GM12878 (cell line): Measurements from ENCODE around the gene HLTF. TPM values are rescaled to one million over a fixed set of nuclear protein-coding genes. Genes with fewer than 3 reads are reported as not detected.

ENCODE experiments used
- ATAC-seq: fragments of 200-7000 bp; cut with Tn5 transposase; 3 replicates; pipeline ENCODE4 v1.9.1; 2020; ENCODE audit warnings: mild to moderate bottlenecking, moderate library complexity
- BruUV-seq: library from RNA; stranded (reverse); fragments of 400-500 nt; replicated peaks from 2 replicates; lab custom pipeline; 2021; lab: Mats Ljungman, UMichigan
- CTCF ChIA-PET: fragments of 300-600 bp; sonication (Branson Sonifier 250); formaldehyde crosslinking; extraction: SDS; loops from one replicate; lab custom pipeline; 2021; ENCODE audit warnings: inconsistent platforms; lab: Yijun Ruan, JAX
- POLR2A ChIA-PET: fragments of 350-600 bp; formaldehyde crosslinking; extraction: SDS; loops from one replicate; lab custom pipeline; 2021; ENCODE audit warnings: inconsistent platforms; lab: Charles Lee
- RAD21 ChIA-PET: fragments of 300-600 bp; sonication (Branson Sonifier 250); formaldehyde crosslinking; loops from one replicate; lab custom pipeline; 2023; ENCODE audit warnings: antibody characterized with exemption; ENCODE audit not compliant: unreplicated experiment; lab: Charles Lee
- SMC1A ChIA-PET: fragments of 300-600 bp; sonication (Branson Sonifier 250); formaldehyde crosslinking; loops from one replicate; lab custom pipeline; 2023; ENCODE audit not compliant: unreplicated experiment, uncharacterized antibody; lab: Charles Lee
- DNase-seq: peaks from one replicate; pipeline ENCODE4 v3.0.0-alpha.2; 2011; ENCODE audit warnings: low read depth, low spot score
- FAIRE-seq: peaks from 3 replicates; lab custom pipeline; 2011; peaks lifted over from hg19 to GRCh38; lab: Jason Lieb, UNC
- H2AFZ ChIP-seq: 2 replicates; pipeline ENCODE4 v1.6.0; 2011; ENCODE audit warnings: low read depth, low read length, control low read depth; ENCODE audit not compliant: control insufficient read depth
- H3K27ac ChIP-seq: 2 replicates; pipeline ENCODE4 v1.5.1; 2011; ENCODE audit warnings: control low read depth; ENCODE audit not compliant: control insufficient read depth, insufficient read depth
- H3K27me3 ChIP-seq, 2 experiments: replicated peaks in 1 of 2; 2 replicates each; pipeline versions ENCODE4 v1.6.0 to v1.6.1; 2011; ENCODE audit warnings: low read length in 1 of 2; ENCODE audit not compliant: control insufficient read depth in 2 of 2, insufficient read depth in 2 of 2
- H3K36me3 ChIP-seq, 2 experiments: 2 replicates each; pipeline ENCODE4 v1.5.1; 2011; ENCODE audit warnings: low read length in 1 of 2; ENCODE audit not compliant: control insufficient read depth in 2 of 2, insufficient read depth in 2 of 2
- H3K4me1 ChIP-seq: 2 replicates; pipeline ENCODE4 v1.6.1; 2011; ENCODE audit warnings: mild to moderate bottlenecking, low read length, moderate library complexity, mixed read lengths; ENCODE audit not compliant: control insufficient read depth, insufficient read depth
- H3K4me2 ChIP-seq: 2 replicates; pipeline ENCODE4 v1.6.0; 2011; ENCODE audit warnings: control low read depth; ENCODE audit not compliant: control insufficient read depth, insufficient read depth
- H3K4me3 ChIP-seq: fragments of 200-600 bp; sonication (generic); 2 replicates; pipeline ENCODE4 v1.5.1; 2016
- H3K79me2 ChIP-seq: 2 replicates; pipeline ENCODE4 v1.6.0; 2011; ENCODE audit warnings: low read length; ENCODE audit not compliant: control insufficient read depth, insufficient read depth
- H3K9ac ChIP-seq: 2 replicates; pipeline ENCODE4 v1.8.0; 2011; ENCODE audit warnings: low read length, control low read depth, mixed read lengths; ENCODE audit not compliant: control insufficient read depth, insufficient read depth
- H3K9me3 ChIP-seq: replicated peaks from 3 replicates; pipeline ENCODE4 v1.5.1; 2011; ENCODE audit warnings: mild to moderate bottlenecking, low read length; ENCODE audit not compliant: control insufficient read depth, insufficient read depth
- H4K20me1 ChIP-seq: 2 replicates; pipeline ENCODE4 v1.6.0; 2011; ENCODE audit not compliant: control insufficient read depth, insufficient read depth
- IKZF1 ChIP-seq: fragments of 450-650 bp; conservative IDR thresholded peaks from 2 replicates; pipeline ENCODE4 v1.6.1; 2017; ENCODE audit warnings: antibody characterized with exemption, mild to moderate bottlenecking
- IRF4 ChIP-seq: IDR thresholded peaks from 2 replicates; pipeline ENCODE4 v1.6.1; 2011; ENCODE audit warnings: low read depth, low read length
- RAD21 ChIP-seq: IDR thresholded peaks from 2 replicates; pipeline ENCODE4 v1.6.1; 2011; ENCODE audit warnings: mild to moderate bottlenecking, low read depth, low read length, moderate library complexity; ENCODE audit not compliant: insufficient read depth
- RB1 ChIP-seq: fragments of 450-650 bp; formaldehyde crosslinking; IDR thresholded peaks from 2 replicates; pipeline ENCODE4 v1.6.1; 2017; ENCODE audit warnings: mild to moderate bottlenecking, borderline replicate concordance
- RUNX3 ChIP-seq: IDR thresholded peaks from 2 replicates; pipeline ENCODE4 v1.6.1; 2012; ENCODE audit warnings: low read length, inconsistent platforms
- SIX5 ChIP-seq: IDR thresholded peaks from 2 replicates; pipeline ENCODE4 v1.6.1; 2011; ENCODE audit warnings: mild to moderate bottlenecking, low read depth, low read length, moderate library complexity; ENCODE audit not compliant: severe bottlenecking
- SMAD5 ChIP-seq: IDR thresholded peaks from 2 replicates; pipeline ENCODE4 v1.6.1; 2016; ENCODE audit warnings: antibody characterized with exemption, low read depth
- ZNF274 ChIP-seq: IDR thresholded peaks from one replicate; pipeline ENCODE4 v1.8.0; 2011; ENCODE audit not compliant: insufficient read length, insufficient read depth
- WGBS: methylation state at CpG from one replicate; pipeline ENCODE4 v1.1.6; 2016; ENCODE audit warnings: low lambda C conversion rate; ENCODE audit not compliant: insufficient replicate concordance, insufficient coverage; ENCODE audit errors: missing lambda C conversion rate; 5-methylcytosine and 5-hydroxymethylcytosine counted together
- in situ Hi-C: fragments of 300-500 bp; cut with MboI; formaldehyde crosslinking; loops from 9 replicates; pipeline ENCODE4 v1.14.3; 2018; ENCODE audit warnings: mixed read lengths
- intact Hi-C: fragments of 100-400 bp; cut with micrococcal nuclease; formaldehyde crosslinking; loops from one replicate; pipeline ENCODE4 v1.14.2; 2022; ENCODE audit not compliant: unreplicated experiment
- polyA plus RNA-seq, 11 experiments: library from polyadenylated mRNA; depleted of rRNA in 4 of 11; unstranded in 6 of 11; stranded (reverse) in 5 of 11; fragments of >200 nt; fragmentation: Nextera tagmentation in 4 of 11; fragmentation: Illumina TruSeq in 1 of 11; extraction: Ambion mirVana in 4 of 11; extraction: Trizol in 1 of 11; gene quantifications; 1 replicate in 1 of 11; 2 replicates in 10 of 11; pipeline versions ENCODE4 v1.2.1 to v1.2.3, GENCODE V29; 2011 to 2016; ENCODE audit warnings: inconsistent platforms in 2 of 11, missing spikeins in 2 of 11, low read depth in 1 of 11
- total RNA-seq, 4 experiments: library from RNA; depleted of rRNA in 3 of 4; stranded (reverse); fragments of >200 nt in 3 of 4; fragmentation: Illumina TruSeq in 1 of 4; extraction: Trizol in 1 of 4; gene quantifications; 2 replicates each; pipeline versions ENCODE4 v1.2.1 to v1.2.3, GENCODE V29; 2013 to 2021
- TF ChIP-seq, protein P1 (sequence below): IDR thresholded peaks from 2 replicates; pipeline ENCODE4 v1.6.1; 2012; ENCODE audit warnings: mild to moderate bottlenecking, low read depth, low read length
- TF ChIP-seq, protein P2 (sequence below): fragments of 450-650 bp; IDR thresholded peaks from 2 replicates; pipeline ENCODE4 v1.6.1; 2016; ENCODE audit warnings: mild to moderate bottlenecking
- TF ChIP-seq, protein P3 (sequence below): fragments of 450-650 bp; IDR thresholded peaks from 2 replicates; pipeline ENCODE4 v1.6.1; 2017; ENCODE audit warnings: mild to moderate bottlenecking, moderate library complexity
- TF ChIP-seq, protein P4 (sequence below): IDR thresholded peaks from 2 replicates; pipeline ENCODE4 v1.6.1; 2012; ENCODE audit warnings: low read length, inconsistent platforms

HLTF gene
- total and polyA plus RNA-seq, 10 of the 15 experiments (the other 5 are each of a cell fraction or from before 2014, with no cell fraction given), result 13.7 to 50.4 (median 31.7) TPM

DNA sequence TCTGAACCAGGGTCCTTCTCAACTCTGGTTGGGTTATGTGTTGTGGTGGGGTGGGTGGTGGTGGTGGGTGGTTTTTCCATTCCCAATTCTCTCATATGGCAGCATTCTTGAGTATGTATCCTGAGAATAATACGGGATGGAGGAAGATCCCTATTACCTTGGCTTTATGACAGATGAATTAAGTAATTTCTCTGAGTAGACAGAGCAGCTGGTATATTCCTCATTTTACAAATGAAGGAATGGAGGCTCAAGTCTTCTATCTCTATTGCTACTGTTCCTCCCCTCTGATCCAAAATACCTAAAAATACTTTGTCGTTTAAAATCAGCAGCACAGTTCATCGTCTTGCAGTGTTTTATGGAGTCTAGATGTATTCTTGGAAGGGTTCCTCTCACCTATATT lies 84.6 kb downstream of the HLTF start:
- Histone ChIP-seq H3K27ac (no peak overlapping the region), H3K36me3 (no peaks in the 10 kb centered on the region), H4K20me1 (no peaks in the 10 kb centered on the region), H3K4me1 (peaks cover 22% of the 10 kb centered on the region), H3K9me3 (no peaks in the 10 kb centered on the region), H3K9ac (no peak overlapping the region), H3K27me3 (no peaks in the 10 kb centered on the region), H3K4me2 (no peak overlapping the region), H2AFZ (no peak overlapping the region), H3K79me2 (no peaks in the 10 kb centered on the region), H3K4me3 (no peak overlapping the region)
- SMC1A ChIA-PET, result interaction anchor here (1.2 to 1.7 kb wide), 3 partner anchors 9 to 270 kb away, joined by 3 to 5 read pairs (median 3); no protein-coding TSS in a partner anchor
- no TSS peak for BruUV-seq
- intact Hi-C loops (no loop called here), in situ Hi-C loops (no loop called here)
- DNase-seq (no peak), FAIRE-seq (no peak), ATAC-seq (no peak)
- RAD21 ChIA-PET, result interaction anchor here (1.4 kb wide), 1 partner anchor 10 kb away, joined by 4 read pairs; no protein-coding TSS in a partner anchor
- 98% methylated on average over 3 of the region's 3 CpGs for WGBS
- POLR2A ChIA-PET, result no interaction called here
- CTCF ChIA-PET, result interaction anchor here (1.3 to 1.7 kb wide), 2 partner anchors 12 to 51 kb away, joined by 3 to 6 read pairs; no protein-coding TSS in a partner anchor
- no peak for TF ChIP-seq IRF4
- no peak for TF ChIP-seq RB1
- no peak for TF ChIP-seq SMAD5
- TF ChIP-seq, protein P1, sequence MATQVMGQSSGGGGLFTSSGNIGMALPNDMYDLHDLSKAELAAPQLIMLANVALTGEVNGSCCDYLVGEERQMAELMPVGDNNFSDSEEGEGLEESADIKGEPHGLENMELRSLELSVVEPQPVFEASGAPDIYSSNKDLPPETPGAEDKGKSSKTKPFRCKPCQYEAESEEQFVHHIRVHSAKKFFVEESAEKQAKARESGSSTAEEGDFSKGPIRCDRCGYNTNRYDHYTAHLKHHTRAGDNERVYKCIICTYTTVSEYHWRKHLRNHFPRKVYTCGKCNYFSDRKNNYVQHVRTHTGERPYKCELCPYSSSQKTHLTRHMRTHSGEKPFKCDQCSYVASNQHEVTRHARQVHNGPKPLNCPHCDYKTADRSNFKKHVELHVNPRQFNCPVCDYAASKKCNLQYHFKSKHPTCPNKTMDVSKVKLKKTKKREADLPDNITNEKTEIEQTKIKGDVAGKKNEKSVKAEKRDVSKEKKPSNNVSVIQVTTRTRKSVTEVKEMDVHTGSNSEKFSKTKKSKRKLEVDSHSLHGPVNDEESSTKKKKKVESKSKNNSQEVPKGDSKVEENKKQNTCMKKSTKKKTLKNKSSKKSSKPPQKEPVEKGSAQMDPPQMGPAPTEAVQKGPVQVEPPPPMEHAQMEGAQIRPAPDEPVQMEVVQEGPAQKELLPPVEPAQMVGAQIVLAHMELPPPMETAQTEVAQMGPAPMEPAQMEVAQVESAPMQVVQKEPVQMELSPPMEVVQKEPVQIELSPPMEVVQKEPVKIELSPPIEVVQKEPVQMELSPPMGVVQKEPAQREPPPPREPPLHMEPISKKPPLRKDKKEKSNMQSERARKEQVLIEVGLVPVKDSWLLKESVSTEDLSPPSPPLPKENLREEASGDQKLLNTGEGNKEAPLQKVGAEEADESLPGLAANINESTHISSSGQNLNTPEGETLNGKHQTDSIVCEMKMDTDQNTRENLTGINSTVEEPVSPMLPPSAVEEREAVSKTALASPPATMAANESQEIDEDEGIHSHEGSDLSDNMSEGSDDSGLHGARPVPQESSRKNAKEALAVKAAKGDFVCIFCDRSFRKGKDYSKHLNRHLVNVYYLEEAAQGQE, result no peak
- no peak for TF ChIP-seq ZNF274
- TF ChIP-seq, protein P2, sequence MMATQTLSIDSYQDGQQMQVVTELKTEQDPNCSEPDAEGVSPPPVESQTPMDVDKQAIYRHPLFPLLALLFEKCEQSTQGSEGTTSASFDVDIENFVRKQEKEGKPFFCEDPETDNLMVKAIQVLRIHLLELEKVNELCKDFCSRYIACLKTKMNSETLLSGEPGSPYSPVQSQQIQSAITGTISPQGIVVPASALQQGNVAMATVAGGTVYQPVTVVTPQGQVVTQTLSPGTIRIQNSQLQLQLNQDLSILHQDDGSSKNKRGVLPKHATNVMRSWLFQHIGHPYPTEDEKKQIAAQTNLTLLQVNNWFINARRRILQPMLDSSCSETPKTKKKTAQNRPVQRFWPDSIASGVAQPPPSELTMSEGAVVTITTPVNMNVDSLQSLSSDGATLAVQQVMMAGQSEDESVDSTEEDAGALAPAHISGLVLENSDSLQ, result no peak
- TF ChIP-seq, protein P3, sequence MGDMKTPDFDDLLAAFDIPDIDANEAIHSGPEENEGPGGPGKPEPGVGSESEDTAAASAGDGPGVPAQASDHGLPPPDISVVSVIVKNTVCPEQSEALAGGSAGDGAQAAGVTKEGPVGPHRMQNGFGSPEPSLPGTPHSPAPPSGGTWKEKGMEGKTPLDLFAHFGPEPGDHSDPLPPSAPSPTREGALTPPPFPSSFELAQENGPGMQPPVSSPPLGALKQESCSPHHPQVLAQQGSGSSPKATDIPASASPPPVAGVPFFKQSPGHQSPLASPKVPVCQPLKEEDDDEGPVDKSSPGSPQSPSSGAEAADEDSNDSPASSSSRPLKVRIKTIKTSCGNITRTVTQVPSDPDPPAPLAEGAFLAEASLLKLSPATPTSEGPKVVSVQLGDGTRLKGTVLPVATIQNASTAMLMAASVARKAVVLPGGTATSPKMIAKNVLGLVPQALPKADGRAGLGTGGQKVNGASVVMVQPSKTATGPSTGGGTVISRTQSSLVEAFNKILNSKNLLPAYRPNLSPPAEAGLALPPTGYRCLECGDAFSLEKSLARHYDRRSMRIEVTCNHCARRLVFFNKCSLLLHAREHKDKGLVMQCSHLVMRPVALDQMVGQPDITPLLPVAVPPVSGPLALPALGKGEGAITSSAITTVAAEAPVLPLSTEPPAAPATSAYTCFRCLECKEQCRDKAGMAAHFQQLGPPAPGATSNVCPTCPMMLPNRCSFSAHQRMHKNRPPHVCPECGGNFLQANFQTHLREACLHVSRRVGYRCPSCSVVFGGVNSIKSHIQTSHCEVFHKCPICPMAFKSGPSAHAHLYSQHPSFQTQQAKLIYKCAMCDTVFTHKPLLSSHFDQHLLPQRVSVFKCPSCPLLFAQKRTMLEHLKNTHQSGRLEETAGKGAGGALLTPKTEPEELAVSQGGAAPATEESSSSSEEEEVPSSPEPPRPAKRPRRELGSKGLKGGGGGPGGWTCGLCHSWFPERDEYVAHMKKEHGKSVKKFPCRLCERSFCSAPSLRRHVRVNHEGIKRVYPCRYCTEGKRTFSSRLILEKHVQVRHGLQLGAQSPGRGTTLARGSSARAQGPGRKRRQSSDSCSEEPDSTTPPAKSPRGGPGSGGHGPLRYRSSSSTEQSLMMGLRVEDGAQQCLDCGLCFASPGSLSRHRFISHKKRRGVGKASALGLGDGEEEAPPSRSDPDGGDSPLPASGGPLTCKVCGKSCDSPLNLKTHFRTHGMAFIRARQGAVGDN, result no peak
- no peak for TF ChIP-seq RUNX3
- TF ChIP-seq SIX5, result no peak
- TF ChIP-seq IKZF1, result no peak
- TF ChIP-seq RAD21, result no peak
- TF ChIP-seq, protein P4, sequence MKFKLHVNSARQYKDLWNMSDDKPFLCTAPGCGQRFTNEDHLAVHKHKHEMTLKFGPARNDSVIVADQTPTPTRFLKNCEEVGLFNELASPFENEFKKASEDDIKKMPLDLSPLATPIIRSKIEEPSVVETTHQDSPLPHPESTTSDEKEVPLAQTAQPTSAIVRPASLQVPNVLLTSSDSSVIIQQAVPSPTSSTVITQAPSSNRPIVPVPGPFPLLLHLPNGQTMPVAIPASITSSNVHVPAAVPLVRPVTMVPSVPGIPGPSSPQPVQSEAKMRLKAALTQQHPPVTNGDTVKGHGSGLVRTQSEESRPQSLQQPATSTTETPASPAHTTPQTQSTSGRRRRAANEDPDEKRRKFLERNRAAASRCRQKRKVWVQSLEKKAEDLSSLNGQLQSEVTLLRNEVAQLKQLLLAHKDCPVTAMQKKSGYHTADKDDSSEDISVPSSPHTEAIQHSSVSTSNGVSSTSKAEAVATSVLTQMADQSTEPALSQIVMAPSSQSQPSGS, result no peak
